HepG2 (cell line): ENCODE results near the gene VAPA. TPM values are rescaled to one million over a fixed set of nuclear protein-coding genes. Genes with fewer than 3 reads are reported as not detected.
A peak's percentile ranks its signal among the peaks of the same experiment; 100 is the strongest.

Source experiments
- ATAC-seq: fragments of 200-7000 bp; cut with Tn5 transposase; 3 replicates; pipeline ENCODE4 v1.9.1; 2020; ENCODE audit warnings: mild to moderate bottlenecking, moderate library complexity
- BruUV-seq: library from RNA; stranded (reverse); fragments of 400-500 nt; replicated peaks from 2 replicates; lab custom pipeline; 2021; lab: Mats Ljungman, UMichigan
- CTCF ChIA-PET: fragments of 300-600 bp; formaldehyde crosslinking; extraction: SDS; loops from one replicate; lab custom pipeline; 2021; ENCODE audit warnings: low total read pairs, inconsistent platforms, low intra/inter-chr PET ratio; lab: Yijun Ruan, JAX
- POLR2A ChIA-PET: fragments of 350-600 bp; sonication (Branson Sonifier 250); formaldehyde crosslinking; loops from one replicate; lab custom pipeline; 2020; ENCODE audit warnings: antibody characterized with exemption, inconsistent platforms; lab: Yijun Ruan, JAX
- DNase-seq: peaks from one replicate; pipeline ENCODE4 v3.0.0-alpha.2; 2015; ENCODE audit warnings: low spot score
- FAIRE-seq: peaks from 3 replicates; lab custom pipeline; 2011; peaks lifted over from hg19 to GRCh38; lab: Jason Lieb, UNC
- H2AFZ ChIP-seq: one replicate; pipeline ENCODE4 v1.6.1; 2011; ENCODE audit warnings: low read length, inconsistent platforms
- H3K27ac ChIP-seq: fragments of 300-600 bp; 3 replicates; pipeline ENCODE4 v1.8.0; 2011; ENCODE audit warnings: mixed run types, mild to moderate bottlenecking, mixed read lengths, low read length, inconsistent platforms; ENCODE audit not compliant: insufficient read depth; ENCODE audit errors: extremely low read length
- H3K27me3 ChIP-seq, 2 experiments: fragments of 200-600 bp in 1 of 2; 2 replicates in 1 of 2; 3 replicates in 1 of 2; pipeline versions ENCODE4 v1.6.0 to v1.8.0; 2011; ENCODE audit warnings: low read length in 2 of 2, mild to moderate bottlenecking in 2 of 2, moderate library complexity in 2 of 2, inconsistent platforms in 1 of 2; ENCODE audit not compliant: insufficient read depth in 2 of 2, control insufficient read depth in 1 of 2
- H3K36me3 ChIP-seq, 2 experiments: fragments of 200-600 bp in 1 of 2; replicated peaks in 1 of 2; 2 replicates in 1 of 2; 3 replicates in 1 of 2; pipeline versions ENCODE4 v1.5.1 to v1.8.0; 2011; ENCODE audit warnings: low read length in 2 of 2, inconsistent platforms in 1 of 2; ENCODE audit not compliant: insufficient read depth in 2 of 2, control insufficient read depth in 1 of 2
- H3K4me1 ChIP-seq: 2 replicates; pipeline ENCODE4 v1.5.1; 2012; ENCODE audit warnings: low read length, inconsistent platforms; ENCODE audit not compliant: insufficient read depth
- H3K4me2 ChIP-seq: 2 replicates; pipeline ENCODE4 v1.6.0; 2011; ENCODE audit warnings: low read depth, low read length, inconsistent platforms
- H3K4me3 ChIP-seq, 3 experiments: fragments of 200-600 bp in 1 of 3; sonication (generic), shearing (Covaris generic) in 1 of 3; replicated peaks in 1 of 3; 2 replicates each; pipeline ENCODE4 v1.5.1; 2011 to 2016; ENCODE audit warnings: low read length in 3 of 3, inconsistent platforms in 2 of 3, low read depth in 2 of 3, mild to moderate bottlenecking in 2 of 3, control low read depth in 1 of 3, mixed read lengths in 1 of 3; ENCODE audit not compliant: insufficient read depth in 1 of 3
- H3K79me2 ChIP-seq: one replicate; pipeline ENCODE4 v1.6.1; 2011; ENCODE audit warnings: low read length, inconsistent platforms; ENCODE audit not compliant: insufficient read depth
- H3K9ac ChIP-seq: 2 replicates; pipeline ENCODE4 v1.6.0; 2011; ENCODE audit warnings: mild to moderate bottlenecking, low read depth, low read length, inconsistent platforms; ENCODE audit not compliant: insufficient read depth
- H3K9me3 ChIP-seq: 2 replicates; pipeline ENCODE4 v1.5.1; 2012; ENCODE audit warnings: mild to moderate bottlenecking, low read length
- H4K20me1 ChIP-seq: 2 replicates; pipeline ENCODE4 v1.6.0; 2011; ENCODE audit warnings: inconsistent platforms, mild to moderate bottlenecking, low read length, moderate library complexity; ENCODE audit not compliant: insufficient read depth
- MAFF ChIP-seq: IDR thresholded peaks from 2 replicates; pipeline ENCODE4 v1.6.1; 2011; ENCODE audit warnings: low read depth, low read length, improper control_type of control experiment
- MAFK ChIP-seq, 2 experiments: IDR thresholded peaks in 1 of 2; conservative IDR thresholded peaks in 1 of 2; 2 replicates each; pipeline ENCODE4 v1.6.1; 2011; ENCODE audit warnings: improper control_type of control experiment in 2 of 2, low read length in 2 of 2
- SIN3B ChIP-seq: fragments of 150-350 bp; IDR thresholded peaks from 2 replicates; pipeline ENCODE4 v1.6.1; 2014; ENCODE audit warnings: low read length
- ZFP41 ChIP-seq: sonication (generic); formaldehyde crosslinking; IDR thresholded peaks from 2 replicates; pipeline ENCODE4 v1.4.0; 2020; ENCODE audit warnings: mild to moderate bottlenecking, missing genetic modification reagents, borderline replicate concordance
- WGBS: methylation state at CpG from one replicate; pipeline ENCODE4 v1.1.6; 2017; ENCODE audit warnings: low lambda C conversion rate; 5-methylcytosine and 5-hydroxymethylcytosine counted together
- in situ Hi-C: cut with HindIII; loops from 2 replicates; pipeline ENCODE4 v1.10.0; 2017; ENCODE audit warnings: low pct_unique_long_range_greater_than_20kb; ENCODE audit not compliant: extremely low pct_ligation_motif_present
- intact Hi-C: fragments of 100-400 bp; cut with micrococcal nuclease; formaldehyde crosslinking; loops from one replicate; pipeline ENCODE4 v1.10.0; 2022; ENCODE audit not compliant: unreplicated experiment
- polyA plus RNA-seq, 8 experiments: library from polyadenylated mRNA; depleted of rRNA in 3 of 8; stranded (reverse) in 7 of 8; unstranded in 1 of 8; fragments of >200 nt; fragmentation: Illumina TruSeq in 4 of 8; extraction: Trizol in 4 of 8; gene quantifications; 2 replicates each; pipeline versions ENCODE4 v1.2.1 to v1.2.3, GENCODE V29; 2011 to 2016; ENCODE audit warnings: low read depth in 4 of 8, missing spikeins in 1 of 8, mixed read lengths in 1 of 8; ENCODE audit not compliant: insufficient read depth in 1 of 8
- total RNA-seq, 5 experiments: library from RNA; depleted of rRNA; stranded (reverse); fragments of >200 nt; fragmentation: Illumina TruSeq; extraction: Trizol; gene quantifications; 2 replicates each; pipeline ENCODE4 v1.2.3, GENCODE V29; 2016; ENCODE audit warnings: low read depth in 1 of 5

VAPA gene
- total and polyA plus RNA-seq, 2 of the 13 experiments (the other 11 are each of a cell fraction or from before 2014, with no cell fraction given) = 167 to 294 TPM

DNA sequence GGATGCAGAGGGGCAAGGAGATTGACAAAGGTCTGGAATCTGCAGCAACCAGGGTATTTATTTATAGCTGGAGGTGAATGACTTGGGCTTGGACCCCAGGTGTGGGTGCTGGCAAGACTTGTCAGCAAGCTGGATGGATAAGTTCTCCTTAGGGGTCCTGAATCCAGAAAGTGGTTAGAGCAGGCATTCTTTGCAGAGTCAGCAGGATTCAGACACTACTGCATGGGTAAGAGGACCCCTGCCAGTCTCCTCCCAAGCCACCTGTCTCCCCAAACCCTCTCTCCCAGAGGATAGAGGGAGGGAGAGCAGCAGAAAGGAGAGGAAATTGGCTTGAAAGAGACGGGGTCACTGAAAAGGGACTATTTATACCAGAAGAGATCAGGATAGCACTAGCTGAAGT, 89.5 kb downstream of the VAPA start:
- Histone ChIP-seq H2AFZ (no peak overlapping the region), H3K4me2 (no peak overlapping the region), H3K27ac (no peak overlapping the region), H3K36me3 (no peaks in the 10 kb centered on the region), H4K20me1 (no peaks in the 10 kb centered on the region), H3K79me2 (no peaks in the 10 kb centered on the region), H3K9ac (no peak overlapping the region), H3K4me3 (no peak overlapping the region), H3K4me1 (no peaks in the 10 kb centered on the region), H3K27me3 (no peaks in the 10 kb centered on the region), H3K9me3 (peaks cover 6% of the 10 kb centered on the region)
- ChIA-PET POLR2A (no interaction called here), CTCF (no interaction called here)
- BruUV-seq = no TSS peak
- intact Hi-C loops (loop anchor here (10.0 kb wide), 1 partner anchor 1108 kb away; no protein-coding TSS in a partner anchor), in situ Hi-C loops (no loop called here)
- ATAC-seq = no peak
- TF ChIP-seq MAFF (peak; percentile 54; the same call in 1 of the 2 replicates), MAFK (conservative IDR thresholded peaks at IDR 0.05 in 1 of 2, IDR thresholded peaks at IDR 0.05 in 1 of 2; ENCODE audit: low read length in 2 of 2) (peak; percentile 51 to 77), SIN3B (no peak)
- FAIRE-seq = no peak
- no peak for DNase-seq
- WGBS = 0% methylated on average over 1 of the region's 1 CpG

DNA sequence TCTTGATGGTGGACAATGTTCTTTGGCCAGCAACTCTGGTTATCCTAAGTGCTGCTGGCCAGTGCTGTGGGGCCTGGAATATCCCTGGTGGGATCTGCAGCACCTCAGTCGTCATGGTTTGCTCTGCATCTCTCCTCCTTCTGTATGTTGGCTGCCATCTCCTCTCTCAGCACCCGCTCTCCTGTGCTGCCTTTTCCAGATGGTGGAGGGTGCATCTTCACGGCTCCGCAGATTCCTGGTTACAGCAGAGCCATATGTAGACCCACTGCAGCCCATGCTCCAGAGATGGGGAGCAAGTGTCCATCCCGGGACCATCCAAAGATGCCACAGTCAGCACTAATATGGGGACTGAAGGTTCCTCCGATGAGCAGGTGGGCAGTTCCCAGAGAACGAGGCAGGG, 90.0 kb downstream of the VAPA start:
- Histone ChIP-seq H3K4me1 (no peaks in the 10 kb centered on the region), H2AFZ (no peak overlapping the region), H3K27ac (no peak overlapping the region), H3K9ac (no peak overlapping the region), H3K4me2 (no peak overlapping the region), H3K9me3 (no peaks in the 10 kb centered on the region), H3K4me3 (no peak overlapping the region), H4K20me1 (no peaks in the 10 kb centered on the region), H3K36me3 (no peaks in the 10 kb centered on the region), H3K27me3 (no peaks in the 10 kb centered on the region), H3K79me2 (no peaks in the 10 kb centered on the region)
- 22% methylated on average over 6 of the region's 7 CpGs for WGBS
- ChIA-PET CTCF (no interaction called here), POLR2A (no interaction called here)
- no peak for DNase-seq
- no peak for ATAC-seq
- intact Hi-C loops (loop anchor here (10.0 kb wide), 1 partner anchor 1109 kb away; no protein-coding TSS in a partner anchor), in situ Hi-C loops (no loop called here)
- no TSS peak for BruUV-seq
- no peak for FAIRE-seq
- 0 out of 2 replicates have a peak, but pooled peaks have one; percentile 4 for TF ChIP-seq MAFF
- TF ChIP-seq ZFP41 (CRISPR knock-in tag) = no peak
- peak; percentile 37 to 46; a peak in 3 of 4 replicates for TF ChIP-seq MAFK (conservative IDR thresholded peaks at IDR 0.05 in 1 of 2, IDR thresholded peaks at IDR 0.05 in 1 of 2; ENCODE audit: low read length in 2 of 2)
